ENCODE measurements around the gene TRMT11.

DNA sequence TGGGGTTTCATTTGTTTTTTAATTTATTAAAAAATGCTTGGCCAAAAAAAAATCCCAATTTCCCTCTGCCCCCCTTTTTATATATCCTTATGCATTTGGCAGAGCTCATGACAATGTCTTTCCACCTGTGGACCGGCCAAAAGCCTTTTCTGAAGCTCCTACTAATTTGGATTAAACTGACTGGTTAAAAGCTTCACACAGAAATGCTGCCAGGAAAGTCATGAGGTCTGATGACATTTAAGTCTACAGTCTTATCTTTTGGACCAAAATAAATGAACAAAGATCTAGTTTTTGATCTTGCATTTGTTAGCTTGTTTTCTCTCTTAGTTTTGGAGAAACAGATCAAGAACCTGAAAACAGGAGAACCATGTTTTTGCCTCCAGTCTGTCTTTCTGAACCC lies 66.1 kb downstream of the TRMT11 start:
- TF ChIP-seq, protein P1, sequence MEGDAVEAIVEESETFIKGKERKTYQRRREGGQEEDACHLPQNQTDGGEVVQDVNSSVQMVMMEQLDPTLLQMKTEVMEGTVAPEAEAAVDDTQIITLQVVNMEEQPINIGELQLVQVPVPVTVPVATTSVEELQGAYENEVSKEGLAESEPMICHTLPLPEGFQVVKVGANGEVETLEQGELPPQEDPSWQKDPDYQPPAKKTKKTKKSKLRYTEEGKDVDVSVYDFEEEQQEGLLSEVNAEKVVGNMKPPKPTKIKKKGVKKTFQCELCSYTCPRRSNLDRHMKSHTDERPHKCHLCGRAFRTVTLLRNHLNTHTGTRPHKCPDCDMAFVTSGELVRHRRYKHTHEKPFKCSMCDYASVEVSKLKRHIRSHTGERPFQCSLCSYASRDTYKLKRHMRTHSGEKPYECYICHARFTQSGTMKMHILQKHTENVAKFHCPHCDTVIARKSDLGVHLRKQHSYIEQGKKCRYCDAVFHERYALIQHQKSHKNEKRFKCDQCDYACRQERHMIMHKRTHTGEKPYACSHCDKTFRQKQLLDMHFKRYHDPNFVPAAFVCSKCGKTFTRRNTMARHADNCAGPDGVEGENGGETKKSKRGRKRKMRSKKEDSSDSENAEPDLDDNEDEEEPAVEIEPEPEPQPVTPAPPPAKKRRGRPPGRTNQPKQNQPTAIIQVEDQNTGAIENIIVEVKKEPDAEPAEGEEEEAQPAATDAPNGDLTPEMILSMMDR (IDR thresholded peaks at IDR 0.05; ENCODE audit: insufficient read depth, low read length) = no peak
- TF ChIP-seq, protein P2, sequence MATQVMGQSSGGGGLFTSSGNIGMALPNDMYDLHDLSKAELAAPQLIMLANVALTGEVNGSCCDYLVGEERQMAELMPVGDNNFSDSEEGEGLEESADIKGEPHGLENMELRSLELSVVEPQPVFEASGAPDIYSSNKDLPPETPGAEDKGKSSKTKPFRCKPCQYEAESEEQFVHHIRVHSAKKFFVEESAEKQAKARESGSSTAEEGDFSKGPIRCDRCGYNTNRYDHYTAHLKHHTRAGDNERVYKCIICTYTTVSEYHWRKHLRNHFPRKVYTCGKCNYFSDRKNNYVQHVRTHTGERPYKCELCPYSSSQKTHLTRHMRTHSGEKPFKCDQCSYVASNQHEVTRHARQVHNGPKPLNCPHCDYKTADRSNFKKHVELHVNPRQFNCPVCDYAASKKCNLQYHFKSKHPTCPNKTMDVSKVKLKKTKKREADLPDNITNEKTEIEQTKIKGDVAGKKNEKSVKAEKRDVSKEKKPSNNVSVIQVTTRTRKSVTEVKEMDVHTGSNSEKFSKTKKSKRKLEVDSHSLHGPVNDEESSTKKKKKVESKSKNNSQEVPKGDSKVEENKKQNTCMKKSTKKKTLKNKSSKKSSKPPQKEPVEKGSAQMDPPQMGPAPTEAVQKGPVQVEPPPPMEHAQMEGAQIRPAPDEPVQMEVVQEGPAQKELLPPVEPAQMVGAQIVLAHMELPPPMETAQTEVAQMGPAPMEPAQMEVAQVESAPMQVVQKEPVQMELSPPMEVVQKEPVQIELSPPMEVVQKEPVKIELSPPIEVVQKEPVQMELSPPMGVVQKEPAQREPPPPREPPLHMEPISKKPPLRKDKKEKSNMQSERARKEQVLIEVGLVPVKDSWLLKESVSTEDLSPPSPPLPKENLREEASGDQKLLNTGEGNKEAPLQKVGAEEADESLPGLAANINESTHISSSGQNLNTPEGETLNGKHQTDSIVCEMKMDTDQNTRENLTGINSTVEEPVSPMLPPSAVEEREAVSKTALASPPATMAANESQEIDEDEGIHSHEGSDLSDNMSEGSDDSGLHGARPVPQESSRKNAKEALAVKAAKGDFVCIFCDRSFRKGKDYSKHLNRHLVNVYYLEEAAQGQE (IDR thresholded peaks at IDR 0.05; ENCODE audit: insufficient replicate concordance, low read depth) = no peak
- TF ChIP-seq POLR2AphosphoS5 (IDR thresholded peaks at IDR 0.05; ENCODE audit: low read depth) (no peak), GABPA (IDR thresholded peaks at IDR 0.05; ENCODE audit: low read depth) (no peak), SPI1 (IDR thresholded peaks at IDR 0.05; ENCODE audit: borderline replicate concordance, low read depth) (no peak)
